ENCODE data around the gene GDNF.
"Not testable (repeated sequence)": the region's sequence is repeated elsewhere in the genome, so short reads cannot be mapped to it uniquely, and the experiment has no call there.

The GDNF gene

GRCh38 chr5:37839407-37840052 lies at the start of gene GDNF:
GDNF (minus strand) TSS chr5:37840041; CDS start chr5:37834796, 5,245 bp downstream.
- no peak for DNase-seq (ENCODE audit: low read depth in 3 of 3)

- DNase-seq (ENCODE audit: low read depth in 3 of 3), result no peak
Measured at GRCh38 chr5:37888476-37888875, 48.6 kb upstream of the GDNF start.

- DNase-seq (ENCODE audit: low read depth in 3 of 3), result no peak
Measured at GRCh38 chr5:37886242-37886905, 46.5 kb upstream of the GDNF start.

- no peak for DNase-seq (ENCODE audit: low read depth in 3 of 3)
Measured at GRCh38 chr5:37882636-37883035, 42.8 kb upstream of the GDNF start.

- DNase-seq (ENCODE audit: low read depth in 3 of 3), result no peak
Measured at GRCh38 chr5:37881359-37881758, 41.5 kb upstream of the GDNF start.

GRCh38 chr5:37876943-37877342 lies 37.1 kb upstream of the GDNF start:
- DNase-seq (ENCODE audit: low read depth in 3 of 3), result no peak

GRCh38 chr5:37876245-37876644 lies 36.4 kb upstream of the GDNF start:
- DNase-seq (ENCODE audit: low read depth in 3 of 3), result no peak

GRCh38 chr5:37875051-37875787 lies 35.4 kb upstream of the GDNF start:
- DNase-seq (ENCODE audit: low read depth in 3 of 3), result no peak

- no peak for DNase-seq (ENCODE audit: low read depth in 3 of 3)
Measured at GRCh38 chr5:37873988-37874387, 34.1 kb upstream of the GDNF start.

- DNase-seq (ENCODE audit: low read depth in 3 of 3), result no peak
Measured at GRCh38 chr5:37871023-37871815, 31.4 kb upstream of the GDNF start.

- DNase-seq (ENCODE audit: low read depth in 3 of 3), result no peak
Measured at GRCh38 chr5:37869216-37869615, 29.4 kb upstream of the GDNF start.

GRCh38 chr5:37867654-37868053 lies 27.8 kb upstream of the GDNF start:
- DNase-seq (ENCODE audit: low read depth in 3 of 3), result no peak

- DNase-seq (ENCODE audit: low read depth in 3 of 3), result not testable (repeated sequence)
Measured at GRCh38 chr5:37862907-37863306, 23.1 kb upstream of the GDNF start.

GRCh38 chr5:37860206-37860605 lies 20.4 kb upstream of the GDNF start:
- DNase-seq (ENCODE audit: low read depth in 3 of 3), result no peak

GRCh38 chr5:37859805-37860204 lies 20.0 kb upstream of the GDNF start:
- DNase-seq (ENCODE audit: low read depth in 3 of 3), result no peak

- no peak for DNase-seq (ENCODE audit: low read depth in 3 of 3)
Measured at GRCh38 chr5:37858250-37858649, 18.4 kb upstream of the GDNF start.

- no peak for DNase-seq (ENCODE audit: low read depth in 3 of 3)
Measured at GRCh38 chr5:37857696-37858095, 17.9 kb upstream of the GDNF start.

- DNase-seq (ENCODE audit: low read depth in 3 of 3), result no peak
Measured at GRCh38 chr5:37855438-37855837, 15.6 kb upstream of the GDNF start.

GRCh38 chr5:37851305-37851704 lies 11.5 kb upstream of the GDNF start:
- DNase-seq (ENCODE audit: low read depth in 3 of 3), result no peak

- DNase-seq (ENCODE audit: low read depth in 3 of 3), result no peak
Measured at GRCh38 chr5:37850226-37850865, 10.5 kb upstream of the GDNF start.

GRCh38 chr5:37849641-37850040 lies 9.8 kb upstream of the GDNF start:
- DNase-seq (ENCODE audit: low read depth in 3 of 3), result no peak

GRCh38 chr5:37847978-37848425 lies 8.2 kb upstream of the GDNF start:
- no peak for DNase-seq (ENCODE audit: low read depth in 3 of 3)

Data from stimulated activated CD4-positive, alpha-beta T cell treated with anti-CD3 and anti-CD28 coated beads, TNF-alpha, amount 100 ng/mL, for 24 hours (primary cell).